ENCODE results near the gene SPR. TPM values are rescaled to one million over a fixed set of nuclear protein-coding genes. Genes with fewer than 3 reads are reported as not detected.

SPR gene
- total RNA-seq, 3 donors from 2014 or later (not counting 1 experiment from before 2014, with no cell fraction given) = 0.16 to 1.7 (median 0.34) TPM

DNA sequence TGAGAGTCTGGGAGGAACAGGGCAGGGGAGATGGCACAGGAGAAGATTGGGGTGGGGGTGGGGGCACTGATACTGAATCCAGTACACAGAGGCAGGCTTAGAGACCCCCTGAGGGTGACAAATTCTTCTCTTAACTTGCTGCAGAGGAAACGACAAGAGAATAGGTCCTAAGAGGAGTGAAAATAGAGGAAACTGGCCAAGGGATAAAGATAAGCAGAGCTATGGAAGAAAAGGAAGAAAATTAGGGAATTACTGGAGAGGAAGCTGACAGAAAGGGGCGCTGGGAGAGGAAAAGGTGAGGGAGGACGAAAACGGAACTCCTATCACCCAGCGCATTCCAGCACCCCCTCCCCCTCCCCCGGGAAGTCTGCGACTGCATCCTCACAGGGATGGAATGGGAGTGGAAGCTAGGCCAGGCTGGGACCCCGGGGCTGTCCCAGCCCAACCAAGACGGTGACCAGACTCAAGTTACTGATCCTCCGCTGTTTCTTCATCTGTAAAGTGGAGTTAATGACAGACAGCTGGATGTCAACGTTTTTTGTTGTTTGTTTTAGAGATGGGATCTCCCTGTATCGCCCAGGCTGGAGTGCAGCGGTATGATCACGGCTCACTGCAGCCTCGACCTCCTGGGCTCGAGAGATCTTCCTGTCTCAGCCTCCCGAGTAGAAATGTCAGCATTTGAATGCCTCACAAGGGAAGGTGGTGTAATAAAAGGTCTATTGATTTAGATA, 27.5 kb downstream of the SPR start:
- no peaks in the 10 kb centered on the region for H3K36me3 Mint-ChIP-seq
- Histone ChIP-seq H3K36me3 (ENCODE audit: control insufficient read depth, insufficient read depth, low read length) (no peaks in the 10 kb centered on the region), H3K4me1 (ENCODE audit: control insufficient read depth, insufficient read depth, low read length) (peaks cover 34% of the 10 kb centered on the region), H3K4me3 (ENCODE audit: low read length) (no peak overlapping the region), H3K27me3 (ENCODE audit: control insufficient read depth, insufficient read depth, low read length) (peaks cover 67% of the 10 kb centered on the region), H3K27ac (ENCODE audit: low read length) (no peak overlapping the region), H3K9me3 (ENCODE audit: control insufficient read depth, insufficient read depth, low read length) (no peaks in the 10 kb centered on the region)
- WGBS (ENCODE audit: insufficient coverage) = 6% methylated on average over 13 of the region's 17 CpGs
- TF ChIP-seq, protein P1, sequence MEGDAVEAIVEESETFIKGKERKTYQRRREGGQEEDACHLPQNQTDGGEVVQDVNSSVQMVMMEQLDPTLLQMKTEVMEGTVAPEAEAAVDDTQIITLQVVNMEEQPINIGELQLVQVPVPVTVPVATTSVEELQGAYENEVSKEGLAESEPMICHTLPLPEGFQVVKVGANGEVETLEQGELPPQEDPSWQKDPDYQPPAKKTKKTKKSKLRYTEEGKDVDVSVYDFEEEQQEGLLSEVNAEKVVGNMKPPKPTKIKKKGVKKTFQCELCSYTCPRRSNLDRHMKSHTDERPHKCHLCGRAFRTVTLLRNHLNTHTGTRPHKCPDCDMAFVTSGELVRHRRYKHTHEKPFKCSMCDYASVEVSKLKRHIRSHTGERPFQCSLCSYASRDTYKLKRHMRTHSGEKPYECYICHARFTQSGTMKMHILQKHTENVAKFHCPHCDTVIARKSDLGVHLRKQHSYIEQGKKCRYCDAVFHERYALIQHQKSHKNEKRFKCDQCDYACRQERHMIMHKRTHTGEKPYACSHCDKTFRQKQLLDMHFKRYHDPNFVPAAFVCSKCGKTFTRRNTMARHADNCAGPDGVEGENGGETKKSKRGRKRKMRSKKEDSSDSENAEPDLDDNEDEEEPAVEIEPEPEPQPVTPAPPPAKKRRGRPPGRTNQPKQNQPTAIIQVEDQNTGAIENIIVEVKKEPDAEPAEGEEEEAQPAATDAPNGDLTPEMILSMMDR (IDR thresholded peaks at IDR 0.05) = no peak
- H3K4me3 Mint-ChIP-seq = peak overlapping the region; percentile 71
- intact Hi-C loops (cut with micrococcal nuclease) = no loop called here
- H3K27ac Mint-ChIP-seq = no peak overlapping the region
- no peak for DNase-seq
- ATAC-seq = no peak
- peaks cover 0 to 41% of the 10 kb centered on the region in 2 donors for H3K4me1 Mint-ChIP-seq
- no peaks in the 10 kb centered on the region for H3K9me3 Mint-ChIP-seq
- H3K27me3 Mint-ChIP-seq (ENCODE audit: low read depth in 2 of 2) = peaks cover 59 to 63% of the 10 kb centered on the region in 2 donors

DNA sequence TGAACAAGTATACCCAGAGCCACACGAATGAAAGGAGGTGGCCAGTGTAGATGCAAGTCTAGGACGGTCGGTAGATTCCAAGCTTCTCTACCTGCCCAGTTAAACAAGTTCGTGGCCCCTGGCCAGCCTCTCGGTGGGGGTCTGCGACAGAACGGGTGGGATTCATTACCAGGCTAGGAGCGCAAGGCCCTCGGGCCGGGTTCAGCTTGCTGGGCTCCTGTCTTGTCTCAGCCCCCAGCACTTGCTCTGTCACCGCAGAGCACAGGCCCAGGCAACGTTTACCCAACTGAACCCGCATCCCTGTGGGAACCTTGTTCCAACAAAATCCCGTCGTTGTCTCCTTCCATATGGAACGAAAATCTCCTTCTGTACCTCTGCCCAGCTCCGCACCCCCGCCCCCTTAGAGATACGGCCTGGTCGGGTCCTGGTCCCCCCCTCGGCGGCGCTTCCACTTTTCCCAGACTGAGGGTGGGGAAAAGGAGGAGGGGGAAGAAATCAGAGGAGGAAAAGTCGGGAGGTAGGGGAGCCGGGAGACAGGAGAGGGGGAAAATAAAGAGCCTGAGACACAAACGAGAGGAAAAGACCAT, 28.2 kb downstream of the SPR start:
- WGBS (ENCODE audit: insufficient coverage) = 6% methylated on average over 26 of the region's 26 CpGs
- intact Hi-C loops (cut with micrococcal nuclease) = no loop called here
- ATAC-seq (no peak), DNase-seq (no peak)
- H3K4me3 ChIP-seq (ENCODE audit: low read length) = no peak overlapping the region
- H3K36me3 ChIP-seq (ENCODE audit: control insufficient read depth, insufficient read depth, low read length) = no peaks in the 10 kb centered on the region
- peaks cover 3 to 44% of the 10 kb centered on the region in 2 donors for H3K4me1 Mint-ChIP-seq
- H3K27ac Mint-ChIP-seq = no peak overlapping the region
- TF ChIP-seq, protein P1 (IDR thresholded peaks at IDR 0.05) = no peak
- no peak overlapping the region for H3K27ac ChIP-seq (ENCODE audit: low read length)
- peaks cover 40% of the 10 kb centered on the region for H3K4me1 ChIP-seq (ENCODE audit: control insufficient read depth, insufficient read depth, low read length)
- no peaks in the 10 kb centered on the region for H3K9me3 Mint-ChIP-seq
- peaks cover 67% of the 10 kb centered on the region for H3K27me3 ChIP-seq (ENCODE audit: control insufficient read depth, insufficient read depth, low read length)
- peaks cover 56 to 64% of the 10 kb centered on the region in 2 donors for H3K27me3 Mint-ChIP-seq (ENCODE audit: low read depth in 2 of 2)
- H3K4me3 Mint-ChIP-seq = peak overlapping the region; percentile 71
- no peaks in the 10 kb centered on the region for H3K9me3 ChIP-seq (ENCODE audit: control insufficient read depth, insufficient read depth, low read length)
- no peaks in the 10 kb centered on the region for H3K36me3 Mint-ChIP-seq

DNA sequence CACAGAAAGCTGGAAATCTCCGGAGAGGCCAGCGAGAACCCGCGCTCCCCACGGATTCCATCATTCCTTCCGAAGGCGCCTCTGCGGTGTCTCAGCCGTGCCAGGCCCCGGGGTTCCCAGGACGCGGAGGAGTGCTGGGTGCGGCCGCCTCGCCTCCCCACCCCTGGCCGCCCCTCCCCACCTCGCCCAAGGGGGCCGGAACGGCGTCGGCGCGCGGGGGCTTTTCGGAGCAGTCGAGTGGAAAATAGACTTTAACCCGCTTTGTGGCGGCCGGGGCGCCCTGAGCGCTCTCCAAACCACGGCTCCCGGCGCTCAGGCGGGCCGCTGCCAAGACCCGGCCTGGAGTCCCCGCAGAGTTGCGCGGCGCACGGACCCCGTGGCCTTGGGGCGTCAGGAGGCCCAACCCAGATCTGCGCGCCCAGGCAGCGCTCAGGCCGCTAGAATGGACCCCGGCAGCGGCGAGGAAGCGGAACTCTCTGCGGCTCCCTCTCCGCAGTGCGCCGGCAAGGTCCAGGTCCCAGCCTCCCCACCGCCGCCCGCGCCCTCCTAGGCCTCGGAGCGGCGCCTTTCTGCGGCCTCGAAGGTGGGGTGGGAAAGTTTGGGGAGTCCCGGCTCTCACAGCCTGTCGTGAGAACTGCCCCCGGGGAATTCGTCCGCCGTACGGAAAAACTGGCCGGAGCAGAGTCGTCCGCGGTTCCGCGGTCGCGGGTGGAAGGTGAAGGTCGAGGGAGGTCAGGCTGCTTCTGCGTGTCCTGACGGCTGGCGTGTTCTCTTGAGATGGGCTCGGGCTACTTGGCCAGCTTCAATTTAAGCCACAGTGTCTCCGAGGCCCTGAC, 28.9 kb downstream of the SPR start:
- peak; percentile 50 to 67 (median 58) for ATAC-seq
- intact Hi-C loops (cut with micrococcal nuclease) = no loop called here
- no peaks in the 10 kb centered on the region for H3K36me3 ChIP-seq (ENCODE audit: control insufficient read depth, insufficient read depth, low read length)
- Mint-ChIP-seq H3K36me3 (no peaks in the 10 kb centered on the region), H3K27me3 (ENCODE audit: low read depth in 2 of 2) (peaks cover 52 to 66% of the 10 kb centered on the region in 2 donors), H3K4me3 (peak overlapping the region; percentile 86), H3K4me1 (peaks cover 6 to 47% of the 10 kb centered on the region in 2 donors), H3K27ac (peak overlapping the region in 1 of 2 donors; percentile 39), H3K9me3 (no peaks in the 10 kb centered on the region)
- 1% methylated on average over 86 of the region's 86 CpGs for WGBS (ENCODE audit: insufficient coverage)
- H3K4me3 ChIP-seq (ENCODE audit: low read length) = peak overlapping the region; percentile 32
- peaks cover 74% of the 10 kb centered on the region for H3K27me3 ChIP-seq (ENCODE audit: control insufficient read depth, insufficient read depth, low read length)
- H3K4me1 ChIP-seq (ENCODE audit: control insufficient read depth, insufficient read depth, low read length) = peaks cover 46% of the 10 kb centered on the region
- peak in 1 of 2 donors; percentile 60 for DNase-seq
- TF ChIP-seq, protein P1 (IDR thresholded peaks at IDR 0.05) = no peak
- H3K27ac ChIP-seq (ENCODE audit: low read length) = no peak overlapping the region
- no peaks in the 10 kb centered on the region for H3K9me3 ChIP-seq (ENCODE audit: control insufficient read depth, insufficient read depth, low read length)
